Fibroblast of skin of right quadriceps (primary cell): ENCODE results near the gene SIGLEC6.

Experiments
- DNase-seq: peaks from one replicate; pipeline ENCODE4 v3.0.0-alpha.2; 2013

The SIGLEC6 gene

DNA sequence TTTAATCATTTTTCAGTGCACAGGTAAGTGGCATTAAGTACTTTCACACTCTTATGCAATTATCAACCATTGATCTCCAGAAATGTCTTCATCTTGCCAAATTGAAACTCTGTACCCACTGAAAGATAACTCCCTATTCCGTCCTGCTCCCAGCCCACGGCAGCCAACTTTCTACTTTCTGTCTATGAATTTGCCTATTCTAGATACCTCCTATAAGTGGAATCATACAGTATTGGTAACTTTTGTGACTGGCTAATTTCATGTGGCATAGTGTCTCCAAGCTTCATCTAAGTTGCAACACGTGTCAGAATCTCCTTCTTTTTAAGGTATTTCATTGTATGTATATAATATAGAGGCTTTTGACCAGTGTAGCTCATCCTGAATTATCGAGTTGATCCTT lies 58.9 kb downstream of the SIGLEC6 start:
- DNase-seq, result no peak

DNA sequence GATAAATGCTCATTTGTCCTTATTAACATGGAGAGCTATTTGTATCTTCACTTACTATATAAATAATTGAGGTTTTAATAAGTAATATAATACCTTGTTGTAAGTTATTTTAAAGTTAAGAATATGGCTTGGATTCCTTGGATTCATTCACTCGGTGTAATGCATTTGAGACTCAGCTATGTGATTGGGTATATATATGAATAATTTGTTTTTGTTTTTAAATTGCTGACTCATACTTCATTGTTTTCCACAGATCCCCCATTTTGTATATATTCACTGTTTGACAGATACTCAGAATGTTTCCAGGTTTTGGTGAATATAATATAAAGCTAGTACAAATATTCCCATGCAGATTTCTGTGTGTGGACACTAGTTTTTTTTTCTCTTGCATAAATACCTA lies 59.9 kb downstream of the SIGLEC6 start:
- DNase-seq, result no peak

DNA sequence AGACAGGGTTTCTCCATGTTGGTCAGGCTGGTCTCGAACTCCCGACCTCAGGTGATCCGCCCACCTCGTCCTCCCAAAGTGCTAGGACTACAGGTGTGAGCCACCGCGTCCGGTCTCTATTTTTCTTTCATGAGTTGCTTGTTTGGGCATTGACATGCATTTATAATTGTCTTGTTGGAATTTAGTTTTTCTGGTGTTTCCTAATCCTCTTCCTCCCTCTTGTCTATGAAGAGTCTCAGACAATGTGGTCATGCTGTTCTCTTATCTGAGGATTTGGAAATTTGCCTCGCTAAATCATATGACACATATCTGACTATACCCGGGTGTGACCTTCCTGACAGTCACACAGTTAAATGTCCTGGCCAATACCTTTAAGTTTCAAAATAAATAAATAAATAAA lies 60.5 kb downstream of the SIGLEC6 start:
- no peak for DNase-seq

DNA sequence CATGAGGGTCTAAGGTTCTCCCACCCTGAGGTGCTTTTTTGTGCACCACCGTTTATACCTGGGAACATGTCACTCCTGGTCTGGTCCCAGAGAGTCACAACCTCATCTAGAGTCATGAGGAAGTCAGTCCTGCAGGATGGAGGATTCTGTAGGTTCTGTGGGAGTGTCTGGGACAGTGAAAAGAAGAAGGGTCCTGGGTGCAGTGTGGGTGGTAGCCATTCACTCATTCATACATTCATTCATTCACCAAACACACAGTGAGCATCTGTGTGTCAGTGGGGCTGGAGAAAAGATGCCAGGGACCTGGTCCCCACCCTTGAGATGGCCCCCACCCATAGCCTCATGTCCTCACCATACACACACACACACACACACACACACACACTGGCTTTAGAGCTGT lies 61.8 kb downstream of the SIGLEC6 start:
- no peak for DNase-seq

DNA sequence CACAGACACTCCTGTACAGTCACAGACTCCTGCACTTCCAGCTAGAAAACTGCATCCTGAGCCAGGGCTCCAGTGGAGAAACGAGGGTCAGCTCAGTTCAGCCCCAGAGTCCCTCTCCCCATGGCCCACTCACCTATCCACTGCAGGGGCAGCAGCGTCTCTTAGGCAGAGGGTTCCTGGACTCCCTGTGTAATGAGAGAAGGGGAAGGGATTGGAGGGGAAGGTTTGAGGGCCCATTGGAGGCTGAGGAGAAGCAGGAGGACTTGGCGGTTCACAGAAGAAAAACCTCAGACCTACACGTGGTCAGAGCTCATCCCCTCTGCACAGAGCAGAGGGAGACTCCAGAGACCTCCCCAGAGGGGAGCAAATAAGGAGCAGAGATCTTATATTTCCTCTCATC lies 62.3 kb downstream of the SIGLEC6 start:
- DNase-seq, result no peak

DNA sequence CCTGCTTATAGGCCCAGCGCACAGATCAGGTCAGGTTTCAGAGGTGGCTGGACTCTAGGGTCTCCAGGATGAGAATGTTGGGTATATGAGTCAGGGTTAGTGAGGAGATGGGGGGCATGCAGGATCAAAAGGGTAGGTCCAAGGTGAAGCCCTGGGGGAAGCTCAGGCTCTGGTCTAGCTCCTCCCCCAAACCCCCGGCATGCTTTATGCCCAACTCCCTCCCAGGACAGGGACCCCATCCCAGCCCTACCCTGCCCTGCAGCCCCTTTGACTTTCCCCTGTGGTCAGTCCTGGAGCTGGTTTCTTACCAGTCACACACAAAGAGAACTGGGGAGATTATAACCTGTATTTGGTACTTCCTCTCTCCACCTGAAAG lies 62.9 kb downstream of the SIGLEC6 start:
- no peak for DNase-seq

DNA sequence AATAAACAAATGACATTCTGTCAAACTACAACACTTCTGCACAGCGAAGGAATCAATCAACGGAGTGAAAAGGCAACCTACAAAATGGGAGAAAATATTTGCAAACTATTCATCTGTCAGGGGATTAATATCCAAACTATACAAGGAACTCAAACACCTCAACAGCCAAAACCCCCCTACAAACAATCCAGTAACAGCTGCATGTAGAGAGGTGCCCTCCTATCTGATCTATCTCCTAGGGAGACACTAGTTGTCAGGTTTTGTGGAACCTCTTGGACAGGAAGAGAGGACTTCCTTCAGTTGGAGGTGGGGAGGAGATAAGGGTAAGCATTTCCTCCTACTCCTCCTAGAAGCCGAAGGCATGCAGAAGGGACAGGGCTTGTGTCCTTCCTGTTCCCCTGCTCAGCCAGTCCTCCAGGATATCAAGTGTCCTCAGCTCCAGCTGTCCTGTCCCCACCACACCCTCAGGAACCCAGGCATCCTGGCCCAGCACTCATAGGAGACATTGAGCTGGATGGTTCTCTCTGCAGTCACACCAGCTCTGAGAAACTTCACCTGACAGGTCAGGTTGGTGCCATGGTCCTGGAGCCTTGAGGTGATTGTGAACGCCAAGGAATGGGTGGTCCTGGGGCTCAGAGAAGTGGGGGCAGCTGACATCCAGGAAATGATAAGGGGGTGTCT lies 63.5 kb downstream of the SIGLEC6 start:
- no peak for DNase-seq
